GM10266 (cell line): Measurements from ENCODE around the gene LMF1.
"Not testable (repeated sequence)": the region's sequence is repeated elsewhere in the genome, so short reads cannot be mapped to it uniquely, and the experiment has no call there.

ENCODE experiments used
- DNase-seq: peaks from one replicate; pipeline ENCODE4 v3.0.0; 2012; ENCODE audit errors: extremely low spot score
- TF ChIP-seq, protein P1 (sequence below): IDR thresholded peaks from 2 replicates; pipeline ENCODE4 v1.5.1; 2012; ENCODE audit warnings: mild to moderate bottlenecking, low read depth; ENCODE audit not compliant: control insufficient read depth, insufficient read depth; ENCODE audit errors: missing control alignments

LMF1 gene

GRCh38 chr16:888901-889570 is 81.7 kb downstream of the LMF1 start:
- no peak for DNase-seq
- TF ChIP-seq, protein P1, sequence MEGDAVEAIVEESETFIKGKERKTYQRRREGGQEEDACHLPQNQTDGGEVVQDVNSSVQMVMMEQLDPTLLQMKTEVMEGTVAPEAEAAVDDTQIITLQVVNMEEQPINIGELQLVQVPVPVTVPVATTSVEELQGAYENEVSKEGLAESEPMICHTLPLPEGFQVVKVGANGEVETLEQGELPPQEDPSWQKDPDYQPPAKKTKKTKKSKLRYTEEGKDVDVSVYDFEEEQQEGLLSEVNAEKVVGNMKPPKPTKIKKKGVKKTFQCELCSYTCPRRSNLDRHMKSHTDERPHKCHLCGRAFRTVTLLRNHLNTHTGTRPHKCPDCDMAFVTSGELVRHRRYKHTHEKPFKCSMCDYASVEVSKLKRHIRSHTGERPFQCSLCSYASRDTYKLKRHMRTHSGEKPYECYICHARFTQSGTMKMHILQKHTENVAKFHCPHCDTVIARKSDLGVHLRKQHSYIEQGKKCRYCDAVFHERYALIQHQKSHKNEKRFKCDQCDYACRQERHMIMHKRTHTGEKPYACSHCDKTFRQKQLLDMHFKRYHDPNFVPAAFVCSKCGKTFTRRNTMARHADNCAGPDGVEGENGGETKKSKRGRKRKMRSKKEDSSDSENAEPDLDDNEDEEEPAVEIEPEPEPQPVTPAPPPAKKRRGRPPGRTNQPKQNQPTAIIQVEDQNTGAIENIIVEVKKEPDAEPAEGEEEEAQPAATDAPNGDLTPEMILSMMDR, result no peak

DNA sequence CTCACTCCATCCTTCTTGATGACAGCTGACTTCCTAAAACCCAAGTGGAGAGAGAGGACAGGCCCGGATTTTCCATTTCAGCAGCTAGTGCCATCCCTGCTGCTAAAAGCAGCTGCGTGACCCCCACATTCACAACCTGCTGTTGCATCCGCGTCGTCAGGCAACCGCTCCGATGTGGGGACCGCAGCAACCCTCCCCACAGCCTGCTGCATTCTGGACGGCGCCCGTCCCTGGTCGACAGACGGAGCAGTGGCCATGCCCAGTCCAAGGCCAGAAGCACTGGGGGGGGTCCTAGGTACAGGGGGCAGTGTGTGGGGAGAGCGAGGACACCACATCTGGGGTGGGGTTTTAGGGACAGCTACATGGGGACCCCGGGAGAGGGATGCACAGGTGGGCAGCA is 82.3 kb downstream of the LMF1 start:
- DNase-seq, result not testable (repeated sequence)

DNA sequence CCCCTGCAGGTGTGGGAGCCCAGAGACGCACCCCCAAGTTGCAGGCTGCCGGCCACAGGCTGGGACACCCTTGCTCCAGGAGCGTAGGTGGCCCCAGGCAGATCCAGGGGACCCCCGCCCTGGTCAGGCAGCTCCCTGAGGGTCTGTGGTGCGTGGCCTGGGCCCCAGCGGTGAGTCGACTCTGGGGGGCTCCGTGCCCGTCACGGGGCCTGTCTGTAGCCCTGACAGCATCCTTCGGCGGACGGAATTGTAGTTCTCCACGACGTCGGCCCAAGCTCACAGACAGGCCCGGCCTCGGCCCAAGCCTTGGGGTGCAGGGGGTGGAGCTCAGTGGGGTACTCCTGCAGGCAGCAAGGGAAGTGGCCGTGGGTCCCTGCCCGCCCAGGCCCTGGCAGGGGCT is 82.9 kb downstream of the LMF1 start:
- no peak for DNase-seq
- TF ChIP-seq, protein P1, result no peak

DNA sequence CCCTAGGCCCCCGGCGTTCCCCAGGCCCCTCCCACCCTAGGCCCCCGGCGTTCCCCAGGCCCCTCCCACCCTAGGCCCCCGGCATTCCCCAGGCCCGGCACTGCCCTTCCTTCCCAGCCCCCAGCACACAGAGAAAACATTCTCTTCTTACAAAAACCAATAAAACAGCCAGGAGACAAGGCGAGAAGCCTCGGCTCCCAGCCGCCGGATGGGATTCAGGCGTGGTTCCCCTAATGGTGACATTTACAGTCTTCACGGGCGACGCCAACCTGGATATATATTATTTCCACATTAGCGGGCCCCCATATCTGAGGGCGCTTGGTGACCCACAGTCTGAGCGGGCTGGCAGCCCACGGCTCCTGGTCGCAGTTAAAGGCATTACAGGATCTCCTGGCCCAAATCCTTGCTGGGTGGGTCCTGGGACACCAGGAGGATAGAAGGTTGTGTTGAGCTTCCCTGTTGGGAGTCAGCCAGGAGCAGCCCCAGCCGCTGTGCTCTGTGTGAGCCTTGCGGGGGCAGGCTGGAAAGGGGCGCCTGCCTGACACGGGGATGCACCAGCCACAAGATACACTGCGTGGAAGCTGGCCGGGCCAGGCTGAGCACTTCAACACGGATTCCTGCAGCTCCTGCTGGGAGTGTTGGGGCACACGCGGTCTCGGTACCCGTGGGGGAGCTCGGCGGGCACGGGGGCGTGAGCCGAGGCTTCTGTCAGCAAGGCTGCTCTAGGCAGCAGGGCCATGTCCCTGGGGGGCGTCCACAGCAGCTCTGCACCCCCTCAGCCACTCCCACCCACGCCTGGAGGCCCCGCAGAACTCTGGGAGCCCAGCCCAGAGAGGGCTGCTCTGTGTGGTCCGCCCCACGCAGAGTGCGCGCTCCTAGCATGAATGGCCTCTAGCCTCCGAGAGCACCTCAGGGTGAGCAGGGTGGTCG is 83.7 kb downstream of the LMF1 start:
- DNase-seq, result no peak
- TF ChIP-seq, protein P1, result no peak

DNA sequence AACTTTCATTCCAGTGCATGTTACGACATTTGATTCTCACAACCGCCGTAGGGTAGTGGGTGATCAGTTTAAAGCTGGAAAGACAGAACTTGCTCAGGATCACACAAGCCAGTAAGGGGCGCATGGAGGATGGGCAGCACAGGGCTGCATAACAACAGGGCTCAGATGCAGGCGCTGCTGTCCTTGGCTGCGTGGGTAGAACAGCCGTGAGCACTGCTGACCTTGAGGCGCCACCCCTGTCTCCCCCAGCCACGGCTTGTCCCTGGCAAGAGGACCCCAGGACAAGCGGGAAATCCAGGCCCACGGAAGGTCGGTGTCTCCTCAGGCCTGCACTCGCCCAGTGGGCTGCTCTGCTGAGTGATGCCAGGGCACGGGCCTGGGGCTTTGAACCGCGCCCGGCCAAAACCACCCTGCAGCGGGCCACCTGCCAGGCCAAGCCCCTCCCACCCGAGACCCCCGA is 84.7 kb downstream of the LMF1 start:
- TF ChIP-seq, protein P1, result no peak
- DNase-seq, result no peak

- TF ChIP-seq, protein P1, result no peak
- DNase-seq, result no peak
These were observed 85.4 kb downstream of the LMF1 start for GRCh38 chr16:885391-885790.

DNA sequence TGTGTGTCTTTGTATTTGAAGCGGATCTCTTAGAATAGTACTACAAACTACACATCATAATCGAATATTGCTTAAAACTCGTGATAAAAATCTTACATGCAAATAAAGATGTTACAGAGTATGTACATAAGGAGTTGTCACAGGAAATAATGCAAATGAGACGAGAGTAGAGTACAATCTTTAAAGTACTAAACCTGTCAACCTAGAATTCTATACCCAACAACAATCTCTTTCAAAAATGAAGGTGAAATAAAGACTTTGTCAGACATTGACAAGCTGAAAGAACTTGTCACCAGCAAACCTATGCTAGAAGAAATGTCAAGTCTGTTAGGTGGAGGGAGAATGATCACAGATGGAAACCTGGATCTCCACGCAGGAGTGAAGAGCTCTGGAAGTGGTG is 86.6 kb downstream of the LMF1 start:
- TF ChIP-seq, protein P1, result no peak
- DNase-seq, result no peak
